ENCODE measurements around the gene HDAC8. TPM values are rescaled to one million over a fixed set of nuclear protein-coding genes. Genes with fewer than 3 reads are reported as not detected.

The HDAC8 gene
- total RNA-seq, 1 experiment from 2014 or later = 21.4 TPM

DNA sequence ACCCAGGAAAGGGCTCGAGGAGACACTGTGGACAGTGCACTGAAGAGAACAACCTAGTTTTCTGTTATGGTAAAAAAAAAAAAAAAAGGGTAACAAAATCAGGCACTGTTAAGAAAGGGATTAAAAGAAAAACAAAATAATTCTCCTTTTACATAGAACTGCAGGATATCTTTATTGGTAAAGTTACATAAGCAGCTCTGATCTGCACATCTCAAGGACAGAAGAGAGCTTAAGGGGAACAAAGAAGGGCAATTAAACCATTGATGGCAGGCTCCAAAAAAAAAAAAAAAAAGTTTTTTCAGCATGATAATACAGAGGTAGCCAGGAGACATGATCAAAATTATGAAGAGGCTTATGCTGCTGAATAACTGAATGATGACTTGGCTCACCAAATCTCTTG lies 85.0 kb downstream of the HDAC8 start:
- Histone ChIP-seq H4K8ac (replicated peaks; ENCODE audit: insufficient read length, low read depth, low read length) (no peak overlapping the region), H2BK12ac (ENCODE audit: insufficient read length, low read depth, low read length) (no peak overlapping the region), H2AK5ac (ENCODE audit: insufficient read length, low read length) (no peak overlapping the region), H3T11ph (ENCODE audit: low read length) (no peak overlapping the region), H3K79me1 (ENCODE audit: insufficient read depth, low read depth, low read length, poor library complexity, severe bottlenecking) (no peaks in the 10 kb centered on the region), H4K20me1 (ENCODE audit: control insufficient read depth, insufficient read depth, insufficient read length) (no peaks in the 10 kb centered on the region), H2BK20ac (ENCODE audit: low read depth, low read length, poor library complexity, severe bottlenecking) (no peak overlapping the region), H2BK15ac (ENCODE audit: low read depth, low read length) (no peak overlapping the region), H3K27ac (ENCODE audit: insufficient read length, low read depth, low read length) (no peak overlapping the region), H3K23me2 (ENCODE audit: insufficient read length, low read depth, low read length, poor library complexity, severe bottlenecking) (no peaks in the 10 kb centered on the region), H3K14ac (ENCODE audit: insufficient read depth, low read length) (no peak overlapping the region), H3K56ac (ENCODE audit: insufficient read length, low read depth, low read length) (no peak overlapping the region), H4K91ac (ENCODE audit: insufficient read length, low read depth, low read length) (no peak overlapping the region), H3K9me3 (ENCODE audit: control insufficient read depth, low read depth, low read length) (peaks cover 29% of the 10 kb centered on the region), H2BK120ac (ENCODE audit: low read depth, low read length, poor library complexity, severe bottlenecking) (no peak overlapping the region), H2AFZ (ENCODE audit: low read length) (no peak overlapping the region), H3K23ac (ENCODE audit: insufficient read length, low read depth, low read length) (no peak overlapping the region), H3K4me1 (ENCODE audit: insufficient read depth, low read length) (no peaks in the 10 kb centered on the region), H4K5ac (ENCODE audit: insufficient read length, low read depth, low read length) (no peak overlapping the region), H2BK5ac (ENCODE audit: insufficient read length, low read length) (no peak overlapping the region), H3K27me3 (ENCODE audit: insufficient read depth, low read length) (no peaks in the 10 kb centered on the region), H3K4me2 (ENCODE audit: insufficient read depth, insufficient read length, low read length) (no peak overlapping the region), H3K18ac (ENCODE audit: insufficient read length, low read depth, low read length) (no peak overlapping the region), H3K79me2 (ENCODE audit: insufficient read depth, low read length) (no peaks in the 10 kb centered on the region), H3K4ac (ENCODE audit: low read depth, low read length) (no peak overlapping the region), H3K9ac (ENCODE audit: extremely low read depth, insufficient read length, low read length) (no peak overlapping the region)
- H3K4me1 Mint-ChIP-seq = peaks cover 5 to 9% of the 10 kb centered on the region in 2 experiments; a peak in 3 of 4 replicates
- peaks cover 14 to 31% (median 20%) of the 10 kb centered on the region in 3 experiments for H3K36me3 Mint-ChIP-seq (ENCODE audit: insufficient read depth in 1 of 3, low read depth in 3 of 3)
- no CpG with 5 or more reads among the region's 1 CpG for WGBS (ENCODE audit: extremely low coverage, insufficient read length, low lambda C conversion rate)
- H3K27me3 Mint-ChIP-seq (ENCODE audit: low read depth) = no peaks in the 10 kb centered on the region
- H3K9me3 Mint-ChIP-seq = peaks cover 34 to 48% of the 10 kb centered on the region in 2 experiments
- DNase-seq = no peak
- H3K27ac Mint-ChIP-seq = no peak overlapping the region
- TF ChIP-seq, protein P1, sequence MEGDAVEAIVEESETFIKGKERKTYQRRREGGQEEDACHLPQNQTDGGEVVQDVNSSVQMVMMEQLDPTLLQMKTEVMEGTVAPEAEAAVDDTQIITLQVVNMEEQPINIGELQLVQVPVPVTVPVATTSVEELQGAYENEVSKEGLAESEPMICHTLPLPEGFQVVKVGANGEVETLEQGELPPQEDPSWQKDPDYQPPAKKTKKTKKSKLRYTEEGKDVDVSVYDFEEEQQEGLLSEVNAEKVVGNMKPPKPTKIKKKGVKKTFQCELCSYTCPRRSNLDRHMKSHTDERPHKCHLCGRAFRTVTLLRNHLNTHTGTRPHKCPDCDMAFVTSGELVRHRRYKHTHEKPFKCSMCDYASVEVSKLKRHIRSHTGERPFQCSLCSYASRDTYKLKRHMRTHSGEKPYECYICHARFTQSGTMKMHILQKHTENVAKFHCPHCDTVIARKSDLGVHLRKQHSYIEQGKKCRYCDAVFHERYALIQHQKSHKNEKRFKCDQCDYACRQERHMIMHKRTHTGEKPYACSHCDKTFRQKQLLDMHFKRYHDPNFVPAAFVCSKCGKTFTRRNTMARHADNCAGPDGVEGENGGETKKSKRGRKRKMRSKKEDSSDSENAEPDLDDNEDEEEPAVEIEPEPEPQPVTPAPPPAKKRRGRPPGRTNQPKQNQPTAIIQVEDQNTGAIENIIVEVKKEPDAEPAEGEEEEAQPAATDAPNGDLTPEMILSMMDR (conservative IDR thresholded peaks at IDR 0.05) = no peak
- H3K4me3 Mint-ChIP-seq = no peak overlapping the region
